ENCODE measurements around the gene VPS33B. TPM values are rescaled to one million over a fixed set of nuclear protein-coding genes. Genes with fewer than 3 reads are reported as not detected.

The VPS33B gene
- total and polyA plus RNA-seq, 2 of the 8 experiments (the other 6 are each of a cell fraction or from before 2014, with no cell fraction given) = 11.8 to 17.3 TPM

DNA sequence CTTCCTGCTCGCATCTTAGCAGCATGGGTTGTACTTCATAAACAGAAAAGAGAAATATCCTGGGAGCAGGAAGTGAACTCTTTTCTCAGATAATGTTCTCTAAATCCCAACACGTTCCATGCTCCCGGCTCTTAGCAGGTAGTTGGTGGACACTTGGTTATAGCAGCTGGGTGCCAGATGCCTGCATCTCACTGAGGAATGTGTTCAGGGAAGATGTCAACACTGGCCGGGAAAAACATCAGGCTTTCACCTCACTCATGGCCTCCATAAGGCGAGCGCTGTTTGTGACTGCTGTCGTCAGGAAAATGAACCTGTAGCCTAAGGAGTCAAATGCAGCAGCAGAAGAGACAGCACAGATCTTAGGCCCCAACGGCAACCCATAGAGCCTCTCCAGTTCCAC, 23.7 kb downstream of the VPS33B start (continued):
- no peak for TF ChIP-seq CHD7 (IDR thresholded peaks at IDR 0.05; ENCODE audit: insufficient replicate concordance, low read length)
- no peak for TF ChIP-seq YY1 (IDR thresholded peaks at IDR 0.05; ENCODE audit: low read depth, low read length)
- no peak for TF ChIP-seq MAFK (IDR thresholded peaks at IDR 0.05; ENCODE audit: low read depth, low read length)
- TF ChIP-seq SUZ12 (IDR thresholded peaks at IDR 0.05; ENCODE audit: low read length) = no peak
- no peak for TF ChIP-seq TEAD4 (IDR thresholded peaks at IDR 0.05; ENCODE audit: low read depth, low read length)
- TF ChIP-seq HDAC6 (IDR thresholded peaks at IDR 0.05; ENCODE audit: low read depth, low read length) = no peak
- no peak for TF ChIP-seq BACH1 (IDR thresholded peaks at IDR 0.05; ENCODE audit: low read length)
- TF ChIP-seq GABPA (IDR thresholded peaks at IDR 0.05; ENCODE audit: borderline replicate concordance, insufficient read depth, low read length) = no peak
- TF ChIP-seq CBX8 (IDR thresholded peaks at IDR 0.05; ENCODE audit: borderline replicate concordance, low read depth, low read length) = no peak
- TF ChIP-seq CTCF (IDR thresholded peaks at IDR 0.05; ENCODE audit: control extremely low read depth in 1 of 3, insufficient read depth in 1 of 3, low read depth in 1 of 3, low read length in 3 of 3) = no peak

All from H1 (cell line).